HG03175 (cell line): Measurements from ENCODE around the gene MFF.
A peak's percentile ranks its signal among the peaks of the same experiment; 100 is the strongest.

Source experiments
- ATAC-seq: cut with Tn5 transposase; IDR thresholded peaks from one replicate; pipeline ENCODE4 v1.9.1; 2021; ENCODE audit warnings: mild to moderate bottlenecking, moderate library complexity; ENCODE audit not compliant: unreplicated experiment

MFF gene

GRCh38 chr2:227326783-227327182, 1.7 kb downstream of the MFF start:
- no peak for ATAC-seq

GRCh38 chr2:227335713-227336112, 10.7 kb downstream of the MFF start:
- no peak for ATAC-seq

GRCh38 chr2:227337442-227337841, 12.4 kb downstream of the MFF start:
- no peak for ATAC-seq

GRCh38 chr2:227339098-227339599, 14.1 kb downstream of the MFF start:
- no peak for ATAC-seq

GRCh38 chr2:227340106-227340505, 15.1 kb downstream of the MFF start:
- no peak for ATAC-seq

- no peak for ATAC-seq
These were observed 16.5 kb downstream of the MFF start for GRCh38 chr2:227341553-227341952.

GRCh38 chr2:227344231-227344630, 19.2 kb downstream of the MFF start:
- ATAC-seq, result no peak

GRCh38 chr2:227347117-227347516, 22.1 kb downstream of the MFF start:
- no peak for ATAC-seq

- ATAC-seq, result no peak
These were observed 23.3 kb downstream of the MFF start for GRCh38 chr2:227348324-227348723.

- no peak for ATAC-seq
These were observed 25.1 kb downstream of the MFF start for GRCh38 chr2:227349989-227350612.

GRCh38 chr2:227351639-227352038, 26.6 kb downstream of the MFF start:
- no peak for ATAC-seq

- ATAC-seq, result no peak
These were observed 35.3 kb downstream of the MFF start for GRCh38 chr2:227360351-227360750.

- no peak for ATAC-seq
These were observed 38.7 kb downstream of the MFF start for GRCh38 chr2:227363756-227364155.

GRCh38 chr2:227364585-227365263, 39.7 kb downstream of the MFF start:
- ATAC-seq, result peak; percentile 46

- no peak for ATAC-seq
These were observed 40.8 kb downstream of the MFF start for GRCh38 chr2:227365833-227366232.

- no peak for ATAC-seq
These were observed 41.8 kb downstream of the MFF start for GRCh38 chr2:227366769-227367426.

GRCh38 chr2:227367427-227367795, 42.4 kb downstream of the MFF start:
- no peak for ATAC-seq

GRCh38 chr2:227368574-227368973, 43.5 kb downstream of the MFF start:
- no peak for ATAC-seq

- no peak for ATAC-seq
These were observed 45.0 kb downstream of the MFF start for GRCh38 chr2:227370092-227370491.

- ATAC-seq, result no peak
These were observed 45.8 kb downstream of the MFF start for GRCh38 chr2:227370791-227371312.

- no peak for ATAC-seq
These were observed 48.3 kb downstream of the MFF start for GRCh38 chr2:227373389-227373788.

GRCh38 chr2:227374158-227374557, 49.1 kb downstream of the MFF start:
- no peak for ATAC-seq
